Peyer's patch (tissue), 4 donors: Measurements from ENCODE around the gene VPS9D1.

Source experiments
- POLR2A ChIP-seq, 2 donors: fragments of 450-650 bp; IDR thresholded peaks; one replicate each; pipeline ENCODE4 v1.5.1; 2017; ENCODE audit warnings: antibody characterized with exemption in 2 of 2, mild to moderate bottlenecking in 2 of 2, moderate library complexity in 2 of 2
- TF ChIP-seq, protein P1 (sequence below), 6 experiments: fragments of 450-650 bp in 4 of 6; fragments of 200-600 bp in 2 of 6; sonication (generic) in 1 of 6; IDR thresholded peaks; one replicate each; pipeline ENCODE4 v1.5.1; 2017 to 2019; ENCODE audit warnings: antibody characterized with exemption in 6 of 6, mild to moderate bottlenecking in 3 of 6, moderate library complexity in 1 of 6

DNA sequence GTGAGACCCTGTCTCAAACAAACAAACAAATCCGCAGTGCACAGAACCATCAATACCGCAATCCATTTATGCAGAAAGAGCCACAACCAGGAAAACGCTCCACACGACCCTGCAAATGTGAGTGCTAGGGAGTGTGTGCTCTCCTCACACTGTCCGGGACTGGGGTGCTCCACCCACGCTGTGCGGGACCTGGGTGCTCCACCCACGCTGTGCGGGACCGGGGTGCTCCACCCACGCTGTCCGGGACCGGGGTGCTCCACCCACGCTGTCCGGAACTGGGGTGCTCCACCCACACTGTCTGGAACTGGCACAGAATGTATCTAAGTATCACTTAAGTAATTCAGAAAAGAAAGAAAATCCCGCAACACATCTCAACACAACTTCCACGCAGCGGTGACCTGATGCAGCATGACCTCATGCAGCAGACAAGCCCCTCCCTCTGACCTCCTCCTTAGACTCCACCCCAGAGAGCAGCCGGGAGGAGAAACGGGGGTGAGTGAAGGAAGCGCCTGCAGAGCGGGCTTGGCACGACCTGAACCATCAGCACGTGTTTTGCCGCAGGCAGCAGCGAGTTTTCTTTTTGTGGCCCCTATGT, 39.1 kb upstream of the VPS9D1 start:
- no peak for TF ChIP-seq POLR2A (IDR thresholded peaks at IDR 0.05)
- TF ChIP-seq, protein P1, sequence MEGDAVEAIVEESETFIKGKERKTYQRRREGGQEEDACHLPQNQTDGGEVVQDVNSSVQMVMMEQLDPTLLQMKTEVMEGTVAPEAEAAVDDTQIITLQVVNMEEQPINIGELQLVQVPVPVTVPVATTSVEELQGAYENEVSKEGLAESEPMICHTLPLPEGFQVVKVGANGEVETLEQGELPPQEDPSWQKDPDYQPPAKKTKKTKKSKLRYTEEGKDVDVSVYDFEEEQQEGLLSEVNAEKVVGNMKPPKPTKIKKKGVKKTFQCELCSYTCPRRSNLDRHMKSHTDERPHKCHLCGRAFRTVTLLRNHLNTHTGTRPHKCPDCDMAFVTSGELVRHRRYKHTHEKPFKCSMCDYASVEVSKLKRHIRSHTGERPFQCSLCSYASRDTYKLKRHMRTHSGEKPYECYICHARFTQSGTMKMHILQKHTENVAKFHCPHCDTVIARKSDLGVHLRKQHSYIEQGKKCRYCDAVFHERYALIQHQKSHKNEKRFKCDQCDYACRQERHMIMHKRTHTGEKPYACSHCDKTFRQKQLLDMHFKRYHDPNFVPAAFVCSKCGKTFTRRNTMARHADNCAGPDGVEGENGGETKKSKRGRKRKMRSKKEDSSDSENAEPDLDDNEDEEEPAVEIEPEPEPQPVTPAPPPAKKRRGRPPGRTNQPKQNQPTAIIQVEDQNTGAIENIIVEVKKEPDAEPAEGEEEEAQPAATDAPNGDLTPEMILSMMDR (IDR thresholded peaks at IDR 0.05), result no peak
